Measurements from ENCODE around the gene PARP11.

Gene PARP11

DNA sequence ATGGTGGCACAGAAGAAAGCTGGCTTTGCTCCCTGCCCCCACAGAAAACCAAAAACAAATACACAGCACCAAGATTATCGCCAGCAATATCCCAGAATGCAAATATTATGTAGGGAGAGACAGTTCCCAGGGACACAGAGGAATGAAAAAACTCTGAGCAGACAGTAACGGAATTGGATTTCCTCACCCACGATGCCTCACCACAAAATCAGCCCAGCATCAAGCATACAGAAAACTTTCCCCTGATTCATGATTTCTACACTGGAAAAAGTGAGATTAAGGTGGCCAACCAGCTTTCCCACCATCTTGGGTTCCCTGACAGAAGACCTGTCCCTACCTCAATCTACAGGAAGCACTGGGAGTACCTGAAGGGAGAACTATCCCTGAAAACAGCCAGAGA, 36.6 kb downstream of the PARP11 start:
- no peak overlapping the region for H2BK12ac ChIP-seq (ENCODE audit: low read length)
- no peaks in the 10 kb centered on the region for H3K4me1 ChIP-seq (ENCODE audit: control insufficient read depth in 2 of 2, insufficient read depth in 1 of 2, low read depth in 1 of 2, low read length in 2 of 2)
- no peak overlapping the region for H3K4me2 ChIP-seq (ENCODE audit: insufficient read depth, low read length, poor library complexity, severe bottlenecking)
- H2BK15ac ChIP-seq (ENCODE audit: low read length): no peak overlapping the region
- peaks cover 0 to 25% of the 10 kb centered on the region in 2 donors for H3K9me3 ChIP-seq (replicated peaks in 1 of 2; ENCODE audit: control insufficient read depth in 2 of 2, insufficient read depth in 1 of 2, low read depth in 1 of 2, low read length in 2 of 2)
- H3K9ac ChIP-seq (ENCODE audit: low read depth, low read length, poor library complexity): no peak overlapping the region
- no peak overlapping the region for H4K8ac ChIP-seq (ENCODE audit: low read depth, low read length)
- no peak overlapping the region for H3K4ac ChIP-seq (ENCODE audit: low read length)
- no peak overlapping the region for H2BK5ac ChIP-seq (ENCODE audit: low read length)
- no peak overlapping the region for H2AK5ac ChIP-seq (ENCODE audit: low read depth, low read length)
- no peak overlapping the region for H3K23ac ChIP-seq (ENCODE audit: low read depth, low read length, poor library complexity)
- H3K79me1 ChIP-seq (ENCODE audit: low read depth, low read length): no peaks in the 10 kb centered on the region
- H3K27me3 ChIP-seq (ENCODE audit: control insufficient read depth in 3 of 3, insufficient read depth in 3 of 3, low read depth in 1 of 3, low read length in 3 of 3): no peaks in the 10 kb centered on the region
- no peak overlapping the region for H3K4me3 ChIP-seq (ENCODE audit: low read length in 2 of 2)
- no peak overlapping the region for H3K18ac ChIP-seq (ENCODE audit: low read length)
- peaks cover 0 to 3% of the 10 kb centered on the region in 2 donors for H3K36me3 ChIP-seq (replicated peaks in 1 of 2; ENCODE audit: control insufficient read depth in 2 of 2, insufficient read depth in 2 of 2, low read length in 2 of 2)
- H3K14ac ChIP-seq (ENCODE audit: low read length): no peak overlapping the region
- H3K27ac ChIP-seq (replicated peaks; ENCODE audit: low read length): no peak overlapping the region
- no peak overlapping the region for H2AFZ ChIP-seq (ENCODE audit: low read length)
- no CpG with 5 or more reads among the region's 3 CpGs for WGBS, 2 donors (ENCODE audit: extremely low coverage in 2 of 2, insufficient read length in 2 of 2, insufficient replicate concordance in 1 of 2)
- H4K91ac ChIP-seq (ENCODE audit: low read depth, low read length, poor library complexity): no peak overlapping the region
- no peak overlapping the region for H2BK120ac ChIP-seq (ENCODE audit: low read depth, low read length)
- DNase-seq (ENCODE audit: low spot score): no peak

DNA sequence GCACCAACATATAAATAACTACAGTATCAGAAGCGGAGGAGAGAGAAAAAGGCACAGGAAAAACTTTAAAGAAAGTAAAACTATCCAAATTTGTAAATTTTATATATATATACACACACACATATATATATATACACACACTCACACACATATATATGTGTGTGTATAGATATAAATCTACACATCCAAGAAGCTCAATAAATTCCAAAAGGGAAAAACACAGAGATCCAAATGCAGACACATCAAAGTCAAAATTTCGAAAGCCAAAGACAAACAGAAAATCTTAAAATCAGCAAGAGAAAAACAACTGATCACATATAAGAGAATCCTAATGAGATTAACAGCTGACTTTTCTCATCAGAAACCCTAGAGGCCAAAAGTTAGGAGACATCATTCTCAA, 37.3 kb downstream of the PARP11 start:
- Histone ChIP-seq H3K27ac (replicated peaks; ENCODE audit: low read length) (no peak overlapping the region), H3K9me3 (replicated peaks in 1 of 2; ENCODE audit: control insufficient read depth in 2 of 2, insufficient read depth in 1 of 2, low read depth in 1 of 2, low read length in 2 of 2) (peaks cover 0 to 20% of the 10 kb centered on the region in 2 donors), H3K18ac (ENCODE audit: low read length) (no peak overlapping the region), H3K79me1 (ENCODE audit: low read depth, low read length) (no peaks in the 10 kb centered on the region), H4K8ac (ENCODE audit: low read depth, low read length) (no peak overlapping the region), H3K27me3 (ENCODE audit: control insufficient read depth in 3 of 3, insufficient read depth in 3 of 3, low read depth in 1 of 3, low read length in 3 of 3) (no peaks in the 10 kb centered on the region), H3K4me1 (ENCODE audit: control insufficient read depth in 2 of 2, insufficient read depth in 1 of 2, low read depth in 1 of 2, low read length in 2 of 2) (no peaks in the 10 kb centered on the region), H2BK15ac (ENCODE audit: low read length) (no peak overlapping the region), H3K4ac (ENCODE audit: low read length) (no peak overlapping the region), H2BK120ac (ENCODE audit: low read depth, low read length) (no peak overlapping the region), H3K23ac (ENCODE audit: low read depth, low read length, poor library complexity) (no peak overlapping the region), H3K9ac (ENCODE audit: low read depth, low read length, poor library complexity) (no peak overlapping the region), H2AK5ac (ENCODE audit: low read depth, low read length) (no peak overlapping the region), H4K91ac (ENCODE audit: low read depth, low read length, poor library complexity) (no peak overlapping the region), H3K4me2 (ENCODE audit: insufficient read depth, low read length, poor library complexity, severe bottlenecking) (no peak overlapping the region), H3K4me3 (ENCODE audit: low read length in 2 of 2) (no peak overlapping the region), H2AFZ (ENCODE audit: low read length) (no peak overlapping the region), H3K36me3 (replicated peaks in 1 of 2; ENCODE audit: control insufficient read depth in 2 of 2, insufficient read depth in 2 of 2, low read length in 2 of 2) (no peaks in the 10 kb centered on the region), H2BK12ac (ENCODE audit: low read length) (no peak overlapping the region), H3K14ac (ENCODE audit: low read length) (no peak overlapping the region), H2BK5ac (ENCODE audit: low read length) (no peak overlapping the region)
- WGBS, 2 donors (ENCODE audit: extremely low coverage in 2 of 2, insufficient read length in 2 of 2, insufficient replicate concordance in 1 of 2): no CpG with 5 or more reads among the region's 2 CpGs
- DNase-seq (ENCODE audit: low spot score): no peak

DNA sequence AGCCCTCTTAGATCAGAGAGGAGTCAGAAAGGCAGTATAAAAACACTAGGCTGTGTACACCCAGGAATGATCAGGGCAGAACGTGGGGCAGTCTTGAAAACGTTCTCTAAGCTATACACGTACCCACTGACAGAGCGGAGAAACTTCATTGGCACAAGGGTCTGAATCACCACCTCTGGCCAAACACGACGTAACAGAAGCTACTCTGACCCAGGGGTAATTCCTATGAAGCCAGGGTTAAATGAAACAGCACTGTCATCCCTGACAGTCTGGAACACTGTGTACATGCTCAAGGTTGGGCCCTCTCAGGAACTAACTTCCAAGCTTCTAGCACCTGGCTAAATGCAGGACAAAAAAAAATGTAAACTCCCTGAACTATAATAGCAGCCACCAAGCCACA, 38.4 kb downstream of the PARP11 start:
- no peak overlapping the region for H2AK5ac ChIP-seq (ENCODE audit: low read depth, low read length)
- peaks cover 0 to under 1% of the 10 kb centered on the region in 2 donors for H3K36me3 ChIP-seq (replicated peaks in 1 of 2; ENCODE audit: control insufficient read depth in 2 of 2, insufficient read depth in 2 of 2, low read length in 2 of 2)
- no peak overlapping the region for H3K18ac ChIP-seq (ENCODE audit: low read length)
- no peak overlapping the region for H2AFZ ChIP-seq (ENCODE audit: low read length)
- WGBS, 2 donors (ENCODE audit: extremely low coverage in 2 of 2, insufficient read length in 2 of 2, insufficient replicate concordance in 1 of 2): no CpG with 5 or more reads among the region's 6 CpGs
- no peak overlapping the region for H3K9ac ChIP-seq (ENCODE audit: low read depth, low read length, poor library complexity)
- H3K27me3 ChIP-seq (ENCODE audit: control insufficient read depth in 3 of 3, insufficient read depth in 3 of 3, low read depth in 1 of 3, low read length in 3 of 3): no peaks in the 10 kb centered on the region
- H2BK5ac ChIP-seq (ENCODE audit: low read length): no peak overlapping the region
- no peak overlapping the region for H3K14ac ChIP-seq (ENCODE audit: low read length)
- H2BK120ac ChIP-seq (ENCODE audit: low read depth, low read length): no peak overlapping the region
- no peak overlapping the region for H3K4me2 ChIP-seq (ENCODE audit: insufficient read depth, low read length, poor library complexity, severe bottlenecking)
- no peak for DNase-seq (ENCODE audit: low spot score)
- no peaks in the 10 kb centered on the region for H3K79me1 ChIP-seq (ENCODE audit: low read depth, low read length)
- no peak overlapping the region for H4K8ac ChIP-seq (ENCODE audit: low read depth, low read length)
- no peak overlapping the region for H4K91ac ChIP-seq (ENCODE audit: low read depth, low read length, poor library complexity)
- no peak overlapping the region for H3K27ac ChIP-seq (replicated peaks; ENCODE audit: low read length)
- H3K4me3 ChIP-seq (ENCODE audit: low read length in 2 of 2): no peak overlapping the region
- H3K4me1 ChIP-seq (ENCODE audit: control insufficient read depth in 2 of 2, insufficient read depth in 1 of 2, low read depth in 1 of 2, low read length in 2 of 2): no peaks in the 10 kb centered on the region
- H3K4ac ChIP-seq (ENCODE audit: low read length): no peak overlapping the region
- H2BK15ac ChIP-seq (ENCODE audit: low read length): no peak overlapping the region
- peaks cover 0 to 16% of the 10 kb centered on the region in 2 donors for H3K9me3 ChIP-seq (replicated peaks in 1 of 2; ENCODE audit: control insufficient read depth in 2 of 2, insufficient read depth in 1 of 2, low read depth in 1 of 2, low read length in 2 of 2)
- no peak overlapping the region for H3K23ac ChIP-seq (ENCODE audit: low read depth, low read length, poor library complexity)
- H2BK12ac ChIP-seq (ENCODE audit: low read length): no peak overlapping the region

DNA sequence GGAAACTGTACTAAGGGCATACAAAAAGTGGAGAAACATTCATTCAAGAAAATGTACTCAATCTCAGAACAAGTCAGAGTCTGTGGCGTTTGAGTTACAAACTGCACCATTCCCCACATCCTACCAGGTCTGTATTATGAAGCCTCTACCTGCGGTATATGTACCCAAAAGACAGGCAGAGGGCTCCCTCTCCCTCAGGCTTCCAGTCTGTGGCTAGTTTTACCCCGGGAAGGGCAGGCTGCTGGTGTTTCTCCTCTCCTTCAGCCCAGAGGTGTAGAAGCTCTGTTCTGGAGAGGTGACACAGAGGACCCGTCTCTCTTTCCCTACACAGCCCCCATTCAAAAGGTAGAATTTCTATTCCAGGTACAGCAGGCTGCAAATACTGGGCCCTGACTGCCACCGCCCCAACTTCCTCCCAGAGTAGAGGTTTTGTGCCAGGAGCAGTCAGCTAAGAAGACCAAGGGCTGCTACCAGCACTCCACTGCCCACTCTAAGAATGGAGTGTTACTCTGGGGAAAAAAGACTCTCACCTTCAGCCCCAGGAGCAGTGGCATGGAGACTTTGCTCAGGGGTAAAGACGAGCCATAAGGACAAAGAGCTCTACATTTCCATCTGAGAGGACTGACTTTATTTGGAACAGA, 39.4 kb downstream of the PARP11 start:
- Histone ChIP-seq H3K27me3 (ENCODE audit: control insufficient read depth in 3 of 3, insufficient read depth in 3 of 3, low read depth in 1 of 3, low read length in 3 of 3) (no peaks in the 10 kb centered on the region), H2AK5ac (ENCODE audit: low read depth, low read length) (no peak overlapping the region), H3K79me1 (ENCODE audit: low read depth, low read length) (no peaks in the 10 kb centered on the region), H3K18ac (ENCODE audit: low read length) (no peak overlapping the region), H3K4me2 (ENCODE audit: insufficient read depth, low read length, poor library complexity, severe bottlenecking) (no peak overlapping the region), H3K4me3 (ENCODE audit: low read length in 2 of 2) (no peak overlapping the region), H4K91ac (ENCODE audit: low read depth, low read length, poor library complexity) (no peak overlapping the region), H3K27ac (replicated peaks; ENCODE audit: low read length) (no peak overlapping the region), H3K9me3 (replicated peaks in 1 of 2; ENCODE audit: control insufficient read depth in 2 of 2, insufficient read depth in 1 of 2, low read depth in 1 of 2, low read length in 2 of 2) (peaks cover 0 to 12% of the 10 kb centered on the region in 2 donors), H2AFZ (ENCODE audit: low read length) (no peak overlapping the region), H3K23ac (ENCODE audit: low read depth, low read length, poor library complexity) (no peak overlapping the region), H3K4ac (ENCODE audit: low read length) (no peak overlapping the region), H2BK120ac (ENCODE audit: low read depth, low read length) (no peak overlapping the region), H2BK5ac (ENCODE audit: low read length) (no peak overlapping the region), H3K4me1 (ENCODE audit: control insufficient read depth in 2 of 2, insufficient read depth in 1 of 2, low read depth in 1 of 2, low read length in 2 of 2) (no peaks in the 10 kb centered on the region), H3K9ac (ENCODE audit: low read depth, low read length, poor library complexity) (no peak overlapping the region), H4K8ac (ENCODE audit: low read depth, low read length) (no peak overlapping the region), H2BK12ac (ENCODE audit: low read length) (no peak overlapping the region), H3K36me3 (replicated peaks in 1 of 2; ENCODE audit: control insufficient read depth in 2 of 2, insufficient read depth in 2 of 2, low read length in 2 of 2) (peaks cover 0 to 10% of the 10 kb centered on the region in 2 donors), H3K14ac (ENCODE audit: low read length) (no peak overlapping the region), H2BK15ac (ENCODE audit: low read length) (no peak overlapping the region)
- no CpG with 5 or more reads among the region's 6 CpGs for WGBS, 2 donors (ENCODE audit: extremely low coverage in 2 of 2, insufficient read length in 2 of 2, insufficient replicate concordance in 1 of 2)
- DNase-seq (ENCODE audit: low spot score): no peak

Data from neuronal stem cell (in vitro differentiated cells).